Ramos (cell line): ENCODE measurements around the gene PLPP2.

Experiments used
- in situ Hi-C: fragments of 300-500 bp; cut with MboI; formaldehyde crosslinking; loops from one replicate; pipeline ENCODE4 v1.14.3; 2022; ENCODE audit warnings: low sequenced_read_pairs; ENCODE audit not compliant: unreplicated experiment

The PLPP2 gene

GRCh38 chr19:294946-295686, 3.9 kb upstream of the PLPP2 start:
- in situ Hi-C loops: no loop called here

GRCh38 chr19:294341-294945, 3.2 kb upstream of the PLPP2 start:
- in situ Hi-C loops: no loop called here

GRCh38 chr19:293436-294110, 2.4 kb upstream of the PLPP2 start:
- in situ Hi-C loops: no loop called here

GRCh38 chr19:292951-293350, 1.7 kb upstream of the PLPP2 start:
- in situ Hi-C loops: no loop called here

GRCh38 chr19:292281-292884, 1.2 kb upstream of the PLPP2 start:
- in situ Hi-C loops: no loop called here

GRCh38 chr19:291561-292280, 518 bp upstream of the PLPP2 start:
- in situ Hi-C loops: no loop called here

GRCh38 chr19:290372-291005, 714 bp downstream of the PLPP2 start:
- in situ Hi-C loops: no loop called here

GRCh38 chr19:289651-290371, 1.4 kb downstream of the PLPP2 start:
- in situ Hi-C loops: no loop called here

GRCh38 chr19:288911-289310, 2.3 kb downstream of the PLPP2 start:
- in situ Hi-C loops: no loop called here

- in situ Hi-C loops: no loop called here
Measured at GRCh38 chr19:287381-287871, 3.8 kb downstream of the PLPP2 start.

GRCh38 chr19:283395-283794, 7.8 kb downstream of the PLPP2 start:
- in situ Hi-C loops: no loop called here

- in situ Hi-C loops: no loop called here
Measured at GRCh38 chr19:282501-282900, 8.7 kb downstream of the PLPP2 start.

- in situ Hi-C loops: no loop called here
Measured at GRCh38 chr19:281992-282391, 9.2 kb downstream of the PLPP2 start.

- in situ Hi-C loops: no loop called here
Measured at GRCh38 chr19:281156-281853, 9.9 kb downstream of the PLPP2 start.

- in situ Hi-C loops: no loop called here
Measured at GRCh38 chr19:280541-281009, 10.6 kb downstream of the PLPP2 start.

- in situ Hi-C loops: no loop called here
Measured at GRCh38 chr19:279656-280055, 11.5 kb downstream of the PLPP2 start.

GRCh38 chr19:279231-279630, 12.0 kb downstream of the PLPP2 start:
- in situ Hi-C loops: no loop called here

- in situ Hi-C loops: no loop called here
Measured at GRCh38 chr19:277581-278165, 13.5 kb downstream of the PLPP2 start.
